GM13977 (cell line): ENCODE measurements around the gene ZFP62.

ENCODE experiments used
- DNase-seq: peaks from one replicate; pipeline ENCODE4 v3.0.0; 2012; ENCODE audit warnings: low spot score
- CTCF ChIP-seq: IDR thresholded peaks from 2 replicates; pipeline ENCODE4 v1.5.1; 2012; ENCODE audit warnings: mild to moderate bottlenecking, control low read depth; ENCODE audit not compliant: insufficient read depth; ENCODE audit errors: extremely low read depth, missing control alignments
- in situ Hi-C: fragments of 300-500 bp; cut with MboI; formaldehyde crosslinking; loops from one replicate; pipeline ENCODE4 v1.12.0; 2022; ENCODE audit warnings: low sequenced_read_pairs, low pct_unique_long_range_greater_than_20kb, mixed read lengths, inconsistent platforms; ENCODE audit not compliant: unreplicated experiment

The ZFP62 gene

GRCh38 chr5:180874804-180875582, 13.9 kb upstream of the ZFP62 start:
- no peak for DNase-seq
- TF ChIP-seq CTCF, result no peak
- in situ Hi-C loops, result no loop called here

GRCh38 chr5:180873615-180874520, 12.8 kb upstream of the ZFP62 start:
- in situ Hi-C loops, result no loop called here
- DNase-seq, result no peak
- TF ChIP-seq CTCF, result no peak

GRCh38 chr5:180872419-180872818, 11.3 kb upstream of the ZFP62 start:
- no peak for TF ChIP-seq CTCF
- in situ Hi-C loops, result no loop called here
- DNase-seq, result no peak

- DNase-seq, result no peak
- TF ChIP-seq CTCF, result no peak
- in situ Hi-C loops, result no loop called here
Measured at GRCh38 chr5:180870276-180871068, 9.4 kb upstream of the ZFP62 start.

GRCh38 chr5:180869587-180869986, 8.5 kb upstream of the ZFP62 start:
- in situ Hi-C loops, result no loop called here
- DNase-seq, result no peak
- no peak for TF ChIP-seq CTCF

GRCh38 chr5:180868960-180869359, 7.9 kb upstream of the ZFP62 start:
- DNase-seq, result peak; percentile 59
- in situ Hi-C loops, result no loop called here

More at GRCh38 chr5:180868960-180869359, 7.9 kb upstream of the ZFP62 start:
- peak; percentile 83 for TF ChIP-seq CTCF
